Measurements from ENCODE around the gene TAF6. TPM values are rescaled to one million over a fixed set of nuclear protein-coding genes. Genes with fewer than 3 reads are reported as not detected.
A peak's percentile ranks its signal among the peaks of the same experiment; 100 is the strongest.

TAF6 gene
- total RNA-seq, 1 experiment from 2014 or later, result 87.1 TPM

- Histone ChIP-seq H2BK15ac (ENCODE audit: low read depth, low read length) (no peak overlapping the region), H3K9me3 (ENCODE audit: control insufficient read depth, low read depth, low read length) (no peaks in the 10 kb centered on the region), H2BK12ac (ENCODE audit: insufficient read length, low read depth, low read length) (no peak overlapping the region), H2BK5ac (ENCODE audit: insufficient read length, low read length) (no peak overlapping the region), H3K23me2 (ENCODE audit: insufficient read length, low read depth, low read length, poor library complexity, severe bottlenecking) (no peaks in the 10 kb centered on the region), H3K27ac (ENCODE audit: insufficient read length, low read depth, low read length) (no peak overlapping the region), H2AFZ (ENCODE audit: low read length) (no peak overlapping the region), H4K91ac (ENCODE audit: insufficient read length, low read depth, low read length) (no peak overlapping the region), H3K9ac (ENCODE audit: extremely low read depth, insufficient read length, low read length) (no peak overlapping the region), H2BK120ac (ENCODE audit: low read depth, low read length, poor library complexity, severe bottlenecking) (no peak overlapping the region), H3K79me2 (ENCODE audit: insufficient read depth, low read length) (peaks cover 5% of the 10 kb centered on the region; the same call in 1 of the 2 replicates), H3K18ac (ENCODE audit: insufficient read length, low read depth, low read length) (no peak overlapping the region), H4K8ac (replicated peaks; ENCODE audit: insufficient read length, low read depth, low read length) (no peak overlapping the region), H3K79me1 (ENCODE audit: insufficient read depth, low read depth, low read length, poor library complexity, severe bottlenecking) (peaks cover 3% of the 10 kb centered on the region), H4K20me1 (ENCODE audit: control insufficient read depth, insufficient read depth, insufficient read length) (no peaks in the 10 kb centered on the region), H3K4me2 (ENCODE audit: insufficient read depth, insufficient read length, low read length) (no peak overlapping the region), H4K5ac (ENCODE audit: insufficient read length, low read depth, low read length) (no peak overlapping the region), H3T11ph (ENCODE audit: low read length) (no peak overlapping the region), H2AK5ac (ENCODE audit: insufficient read length, low read length) (no peak overlapping the region), H3K4me1 (ENCODE audit: insufficient read depth, low read length) (no peaks in the 10 kb centered on the region), H3K27me3 (ENCODE audit: insufficient read depth, low read length) (no peaks in the 10 kb centered on the region), H3K4ac (ENCODE audit: low read depth, low read length) (no peak overlapping the region), H3K14ac (ENCODE audit: insufficient read depth, low read length) (no peak overlapping the region), H2BK20ac (ENCODE audit: low read depth, low read length, poor library complexity, severe bottlenecking) (no peak overlapping the region), H3K56ac (ENCODE audit: insufficient read length, low read depth, low read length) (no peak overlapping the region), H3K23ac (ENCODE audit: insufficient read length, low read depth, low read length) (no peak overlapping the region)
- TF ChIP-seq CTCF (conservative IDR thresholded peaks at IDR 0.05), result no peak
- peak overlapping the region in 1 of 2 experiments; percentile 43; a peak in 2 of 5 replicates for H3K4me3 Mint-ChIP-seq
- DNase-seq, result no peak
- H3K27me3 Mint-ChIP-seq (ENCODE audit: low read depth), result peaks cover 2% of the 10 kb centered on the region; the same call in 1 of the 2 replicates
- H3K4me1 Mint-ChIP-seq, result peaks cover 17 to 28% of the 10 kb centered on the region in 2 experiments
- peak overlapping the region in 2 of 3 experiments; percentile 49 to 94; a peak in 5 of 7 replicates for H3K27ac Mint-ChIP-seq
- peaks cover 0 to 3% of the 10 kb centered on the region in 2 experiments; a peak in 1 of 5 replicates for H3K9me3 Mint-ChIP-seq
- peaks cover 94 to 100% (median 100%) of the 10 kb centered on the region in 3 experiments for H3K36me3 Mint-ChIP-seq (ENCODE audit: insufficient read depth in 1 of 3, low read depth in 3 of 3)
- no CpG with 5 or more reads among the region's 9 CpGs for WGBS (ENCODE audit: extremely low coverage, insufficient read length, low lambda C conversion rate)
Measured at GRCh38 chr7:100095289-100095688, 23.9 kb downstream of the TAF6 start.
